ENCODE data around the gene PNPO.
"Not testable (repeated sequence)": the region's sequence is repeated elsewhere in the genome, so short reads cannot be mapped to it uniquely, and the experiment has no call there.

The PNPO gene

GRCh38 chr17:47980541-47980940, 39.2 kb downstream of the PNPO start:
- DNase-seq = no peak

GRCh38 chr17:47981462-47981861, 40.1 kb downstream of the PNPO start:
- no peak for DNase-seq

DNA sequence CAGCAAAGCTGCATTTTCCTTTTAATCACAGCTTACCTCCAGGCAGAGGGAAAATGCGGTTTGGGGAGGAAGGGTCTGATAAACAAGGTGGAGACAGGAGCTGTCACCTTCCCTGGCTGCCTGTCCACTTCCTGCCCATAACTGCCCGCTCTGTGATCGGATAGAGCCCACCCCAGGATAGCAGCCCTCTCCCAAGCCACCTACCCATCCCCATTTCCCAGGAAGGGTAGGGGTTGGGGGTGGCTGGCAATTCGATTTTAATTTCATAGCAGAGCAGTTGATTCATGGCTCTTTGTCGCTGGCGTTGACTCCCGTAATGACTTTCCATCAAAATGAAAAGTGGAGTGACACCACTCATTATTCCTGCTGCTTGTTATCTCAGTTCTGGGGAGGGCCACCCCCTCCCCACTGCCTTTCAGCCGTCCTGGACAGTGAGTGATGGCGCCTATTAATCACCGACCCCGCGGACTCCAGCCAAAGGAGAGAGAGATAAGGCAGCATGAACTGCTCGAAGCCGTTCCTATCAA, 40.8 kb downstream of the PNPO start:
- DNase-seq = no peak

- no peak for DNase-seq
Measured at GRCh38 chr17:47982645-47983390, 41.4 kb downstream of the PNPO start.

GRCh38 chr17:47983492-47984223, 42.3 kb downstream of the PNPO start:
- DNase-seq = no peak

GRCh38 chr17:47986520-47986919, 45.1 kb downstream of the PNPO start:
- no peak for DNase-seq

GRCh38 chr17:47987240-47987835, 46.0 kb downstream of the PNPO start:
- no peak for DNase-seq

DNA sequence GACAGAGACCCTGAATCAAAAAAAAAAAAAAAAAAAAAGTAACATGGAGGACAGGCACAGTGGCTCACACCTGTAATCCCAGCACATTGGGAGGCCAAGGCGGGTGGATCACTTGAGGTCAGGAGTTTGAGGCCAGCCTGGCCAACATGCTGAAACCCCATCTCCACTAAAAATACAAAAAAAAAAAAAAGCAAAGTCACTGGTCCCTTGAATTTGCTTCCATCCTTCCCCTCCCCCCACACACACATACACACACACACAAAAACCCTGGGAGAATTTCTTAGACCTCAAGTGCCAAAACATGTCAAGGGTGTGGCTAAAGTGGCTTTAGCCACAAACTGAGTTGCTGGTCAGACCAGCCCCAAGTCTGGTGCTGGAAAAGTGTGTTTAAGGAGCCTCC, 47.1 kb downstream of the PNPO start:
- DNase-seq = not testable (repeated sequence)

DNA sequence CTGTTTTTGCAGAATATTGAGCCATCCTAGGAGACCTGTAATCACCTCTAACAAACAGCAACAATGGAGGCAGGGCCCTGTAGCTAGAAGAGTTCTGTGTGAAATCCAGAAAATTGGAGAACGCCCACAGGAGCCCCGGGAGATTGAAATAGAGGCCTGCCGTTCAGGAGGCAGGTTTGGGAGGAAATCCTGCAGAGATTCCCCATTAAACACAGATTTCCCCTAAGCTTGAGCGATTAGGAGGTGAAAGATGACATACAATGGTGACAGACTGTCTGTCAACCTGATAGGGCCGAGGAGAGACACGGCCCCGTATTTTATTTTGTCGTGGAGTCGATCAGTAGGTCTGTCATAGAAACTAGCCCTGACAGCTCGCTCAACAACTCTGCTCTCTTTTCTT, 47.8 kb downstream of the PNPO start:
- DNase-seq = no peak

DNA sequence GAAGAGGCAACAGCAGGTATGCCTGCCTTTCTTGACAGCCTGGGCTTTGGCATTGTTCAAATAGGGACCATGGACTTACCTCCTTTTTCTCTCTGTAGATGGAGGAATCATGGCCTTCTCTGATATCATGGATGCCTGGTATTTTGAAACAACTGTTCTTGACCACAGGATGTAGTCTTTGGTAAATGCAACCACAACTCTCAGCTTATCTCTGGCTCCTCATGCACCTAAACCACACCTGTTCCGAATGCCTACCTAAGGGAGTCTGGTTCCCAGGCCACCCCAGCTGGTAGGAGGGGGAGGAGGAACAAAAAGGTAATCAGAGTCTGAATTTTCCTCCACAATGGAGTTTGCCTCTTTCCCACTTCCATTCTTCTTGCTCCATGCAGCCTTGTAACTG, 48.3 kb downstream of the PNPO start:
- no peak for DNase-seq

GRCh38 chr17:47990962-47991731, 49.8 kb downstream of the PNPO start:
- no peak for DNase-seq

GRCh38 chr17:47992216-47992615, 50.8 kb downstream of the PNPO start:
- DNase-seq = no peak

GRCh38 chr17:47993031-47993564, 51.7 kb downstream of the PNPO start:
- no peak for DNase-seq

DNA sequence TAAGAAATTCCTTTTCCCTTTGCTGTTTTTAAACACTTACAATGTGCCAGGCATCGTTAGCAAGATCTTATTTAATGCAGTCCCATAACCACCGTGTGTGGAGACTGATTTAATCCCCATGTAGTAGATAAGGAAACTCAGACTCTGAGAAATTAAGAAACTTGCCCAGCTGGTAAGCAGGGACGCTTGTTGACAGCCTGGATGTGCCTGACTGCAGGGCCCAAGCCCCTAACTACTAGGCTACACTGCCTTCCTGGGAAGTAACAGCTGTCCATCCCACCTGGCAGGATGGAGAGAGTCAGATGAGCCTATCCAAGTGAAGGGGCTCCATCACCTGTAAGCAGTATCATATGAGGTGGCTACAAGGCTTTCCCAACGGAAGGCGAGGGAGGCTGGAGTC, 52.6 kb downstream of the PNPO start:
- DNase-seq = no peak

DNA sequence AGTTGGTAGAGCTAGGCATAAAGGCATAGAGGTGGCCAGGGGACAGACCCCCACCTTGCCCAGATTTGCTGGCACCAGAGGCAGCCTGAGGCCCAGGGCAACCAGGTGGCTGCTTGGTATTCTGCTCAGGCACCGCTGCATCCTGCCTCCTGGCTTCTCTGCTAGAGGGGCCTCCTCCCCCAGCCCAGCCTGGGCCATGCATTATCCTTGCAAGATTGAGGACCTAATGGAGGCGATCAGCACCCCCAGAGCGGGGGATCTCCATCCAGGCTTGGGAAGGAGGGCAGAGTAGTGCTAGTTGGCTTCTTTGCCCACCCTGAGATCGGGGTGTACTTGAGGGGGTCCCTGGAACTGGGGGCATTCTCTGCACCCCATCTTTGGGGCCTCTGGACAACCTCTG, 53.4 kb downstream of the PNPO start:
- no peak for DNase-seq

- no peak for DNase-seq
Measured at GRCh38 chr17:47995241-47995935, 54.0 kb downstream of the PNPO start.

GRCh38 chr17:47996201-47996600, 54.8 kb downstream of the PNPO start:
- no peak for DNase-seq

GRCh38 chr17:47997586-47997985, 56.2 kb downstream of the PNPO start:
- no peak for DNase-seq

GRCh38 chr17:47998044-47998443, 56.7 kb downstream of the PNPO start:
- no peak for DNase-seq
